ENCODE data around the gene CCNL2. TPM values are rescaled to one million over a fixed set of nuclear protein-coding genes. Genes with fewer than 3 reads are reported as not detected.

Gene CCNL2
- total and polyA plus RNA-seq, 2 of the 13 experiments (the other 11 are each of a cell fraction or from before 2014, with no cell fraction given), result 105 to 340 TPM

DNA sequence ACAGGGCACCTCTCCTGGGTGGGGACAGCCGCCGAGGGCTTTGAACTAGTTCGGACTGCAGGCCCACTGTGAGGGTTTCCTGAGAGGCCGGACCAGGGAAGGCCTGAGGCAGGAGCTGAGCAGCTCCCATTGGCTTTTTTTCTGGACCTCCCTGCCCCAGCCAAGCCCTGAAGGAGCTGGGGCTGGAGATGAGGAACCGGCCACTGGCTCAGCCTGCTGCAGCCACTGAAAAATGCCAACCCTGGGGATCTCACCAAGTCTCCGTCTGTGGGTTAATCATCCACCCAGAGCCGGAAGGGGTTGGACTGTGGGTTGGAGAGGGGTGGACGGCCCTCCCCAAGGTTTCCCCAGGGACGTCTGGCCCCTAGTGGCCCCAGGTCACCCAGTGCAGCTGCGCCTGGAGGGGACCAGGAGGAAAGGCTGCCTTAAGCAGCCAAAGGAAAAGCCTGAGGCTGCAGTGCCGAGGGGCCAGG is 38.8 kb upstream of the CCNL2 start (continued):
- TF ChIP-seq, protein P1, sequence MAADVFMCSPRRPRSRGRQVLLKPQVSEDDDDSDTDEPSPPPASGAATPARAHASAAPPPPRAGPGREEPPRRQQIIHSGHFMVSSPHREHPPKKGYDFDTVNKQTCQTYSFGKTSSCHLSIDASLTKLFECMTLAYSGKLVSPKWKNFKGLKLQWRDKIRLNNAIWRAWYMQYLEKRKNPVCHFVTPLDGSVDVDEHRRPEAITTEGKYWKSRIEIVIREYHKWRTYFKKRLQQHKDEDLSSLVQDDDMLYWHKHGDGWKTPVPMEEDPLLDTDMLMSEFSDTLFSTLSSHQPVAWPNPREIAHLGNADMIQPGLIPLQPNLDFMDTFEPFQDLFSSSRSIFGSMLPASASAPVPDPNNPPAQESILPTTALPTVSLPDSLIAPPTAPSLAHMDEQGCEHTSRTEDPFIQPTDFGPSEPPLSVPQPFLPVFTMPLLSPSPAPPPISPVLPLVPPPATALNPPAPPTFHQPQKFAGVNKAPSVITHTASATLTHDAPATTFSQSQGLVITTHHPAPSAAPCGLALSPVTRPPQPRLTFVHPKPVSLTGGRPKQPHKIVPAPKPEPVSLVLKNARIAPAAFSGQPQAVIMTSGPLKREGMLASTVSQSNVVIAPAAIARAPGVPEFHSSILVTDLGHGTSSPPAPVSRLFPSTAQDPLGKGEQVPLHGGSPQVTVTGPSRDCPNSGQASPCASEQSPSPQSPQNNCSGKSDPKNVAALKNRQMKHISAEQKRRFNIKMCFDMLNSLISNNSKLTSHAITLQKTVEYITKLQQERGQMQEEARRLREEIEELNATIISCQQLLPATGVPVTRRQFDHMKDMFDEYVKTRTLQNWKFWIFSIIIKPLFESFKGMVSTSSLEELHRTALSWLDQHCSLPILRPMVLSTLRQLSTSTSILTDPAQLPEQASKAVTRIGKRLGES (CRISPR knock-in tag; IDR thresholded peaks at IDR 0.05; ENCODE audit: borderline replicate concordance), result no peak
- TF ChIP-seq ZNF792 (CRISPR knock-in tag; IDR thresholded peaks at IDR 0.05), result 0 out of 2 replicates have a peak, but pooled peaks have one; percentile 30
- no peak for TF ChIP-seq ARNT2 (CRISPR knock-in tag; IDR thresholded peaks at IDR 0.05; ENCODE audit: low read depth)
- 0 out of 2 replicates have a peak, but pooled peaks have one; percentile 62 for TF ChIP-seq KLF13 (CRISPR knock-in tag; IDR thresholded peaks at IDR 0.05)
- TF ChIP-seq, protein P2, sequence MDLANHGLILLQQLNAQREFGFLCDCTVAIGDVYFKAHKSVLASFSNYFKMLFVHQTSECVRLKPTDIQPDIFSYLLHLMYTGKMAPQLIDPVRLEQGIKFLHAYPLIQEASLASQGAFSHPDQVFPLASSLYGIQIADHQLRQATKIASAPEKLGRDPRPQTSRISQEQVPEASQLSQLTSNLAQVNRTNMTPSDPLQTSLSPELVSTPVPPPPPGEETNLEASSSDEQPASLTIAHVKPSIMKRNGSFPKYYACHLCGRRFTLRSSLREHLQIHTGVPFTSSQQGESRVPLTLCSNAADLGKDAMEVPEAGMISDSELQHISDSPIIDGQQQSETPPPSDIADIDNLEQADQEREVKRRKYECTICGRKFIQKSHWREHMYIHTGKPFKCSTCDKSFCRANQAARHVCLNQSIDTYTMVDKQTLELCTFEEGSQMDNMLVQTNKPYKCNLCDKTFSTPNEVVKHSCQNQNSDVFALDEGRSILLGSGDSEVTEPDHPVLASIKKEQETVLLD (CRISPR knock-in tag; IDR thresholded peaks at IDR 0.05; ENCODE audit: low read depth), result no peak
- TF ChIP-seq, protein P3, sequence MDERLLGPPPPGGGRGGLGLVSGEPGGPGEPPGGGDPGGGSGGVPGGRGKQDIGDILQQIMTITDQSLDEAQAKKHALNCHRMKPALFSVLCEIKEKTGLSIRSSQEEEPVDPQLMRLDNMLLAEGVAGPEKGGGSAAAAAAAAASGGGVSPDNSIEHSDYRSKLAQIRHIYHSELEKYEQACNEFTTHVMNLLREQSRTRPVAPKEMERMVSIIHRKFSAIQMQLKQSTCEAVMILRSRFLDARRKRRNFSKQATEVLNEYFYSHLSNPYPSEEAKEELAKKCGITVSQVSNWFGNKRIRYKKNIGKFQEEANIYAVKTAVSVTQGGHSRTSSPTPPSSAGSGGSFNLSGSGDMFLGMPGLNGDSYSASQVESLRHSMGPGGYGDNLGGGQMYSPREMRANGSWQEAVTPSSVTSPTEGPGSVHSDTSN (CRISPR knock-in tag; IDR thresholded peaks at IDR 0.05), result no peak
- no peak for TF ChIP-seq SMARCE1 (IDR thresholded peaks at IDR 0.05; ENCODE audit: borderline replicate concordance)
- TF ChIP-seq NCOA2 (CRISPR knock-in tag; IDR thresholded peaks at IDR 0.05), result peak; percentile 46
- TF ChIP-seq ZNF720 (CRISPR knock-in tag; IDR thresholded peaks at IDR 0.05), result no peak
- peak; percentile 67 for TF ChIP-seq GATAD2A (CRISPR knock-in tag; IDR thresholded peaks at IDR 0.05)
- no peak for TF ChIP-seq ZNF512B (CRISPR knock-in tag; IDR thresholded peaks at IDR 0.05; ENCODE audit: borderline replicate concordance)
- TF ChIP-seq GATA4 (IDR thresholded peaks at IDR 0.05; ENCODE audit: borderline replicate concordance, low read depth), result peak; percentile 56; the same call in 1 of the 2 replicates
- TF ChIP-seq, protein P4, sequence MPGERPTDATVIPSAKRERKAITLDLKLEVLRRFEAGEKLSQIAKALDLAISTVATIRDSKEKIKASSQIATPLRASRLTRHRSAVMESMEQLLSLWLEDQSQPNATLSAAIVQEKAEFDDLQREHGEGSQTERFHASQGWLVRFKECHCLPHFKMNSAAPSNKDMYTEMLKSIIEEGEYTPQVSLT (CRISPR knock-in tag; IDR thresholded peaks at IDR 0.05; ENCODE audit: borderline replicate concordance, low read depth), result no peak
- TF ChIP-seq NR2C2 (CRISPR knock-in tag; IDR thresholded peaks at IDR 0.05; ENCODE audit: borderline replicate concordance), result peak; percentile 69
- peak; percentile 68 for TF ChIP-seq HDAC1 (CRISPR knock-in tag; IDR thresholded peaks at IDR 0.05)
- TF ChIP-seq DMAP1 (CRISPR knock-in tag; IDR thresholded peaks at IDR 0.05), result no peak; the same call in 1 of the 2 replicates
- no peak for TF ChIP-seq GABPA (IDR thresholded peaks at IDR 0.05; ENCODE audit: low read depth, low read length)
- TF ChIP-seq GABPA (CRISPR knock-in tag; IDR thresholded peaks at IDR 0.05; ENCODE audit: low read depth), result peak; percentile 86
- TF ChIP-seq, protein P5, sequence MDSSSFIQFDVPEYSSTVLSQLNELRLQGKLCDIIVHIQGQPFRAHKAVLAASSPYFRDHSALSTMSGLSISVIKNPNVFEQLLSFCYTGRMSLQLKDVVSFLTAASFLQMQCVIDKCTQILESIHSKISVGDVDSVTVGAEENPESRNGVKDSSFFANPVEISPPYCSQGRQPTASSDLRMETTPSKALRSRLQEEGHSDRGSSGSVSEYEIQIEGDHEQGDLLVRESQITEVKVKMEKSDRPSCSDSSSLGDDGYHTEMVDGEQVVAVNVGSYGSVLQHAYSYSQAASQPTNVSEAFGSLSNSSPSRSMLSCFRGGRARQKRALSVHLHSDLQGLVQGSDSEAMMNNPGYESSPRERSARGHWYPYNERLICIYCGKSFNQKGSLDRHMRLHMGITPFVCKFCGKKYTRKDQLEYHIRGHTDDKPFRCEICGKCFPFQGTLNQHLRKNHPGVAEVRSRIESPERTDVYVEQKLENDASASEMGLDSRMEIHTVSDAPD (CRISPR knock-in tag; IDR thresholded peaks at IDR 0.05), result no peak
- TF ChIP-seq, protein P6, sequence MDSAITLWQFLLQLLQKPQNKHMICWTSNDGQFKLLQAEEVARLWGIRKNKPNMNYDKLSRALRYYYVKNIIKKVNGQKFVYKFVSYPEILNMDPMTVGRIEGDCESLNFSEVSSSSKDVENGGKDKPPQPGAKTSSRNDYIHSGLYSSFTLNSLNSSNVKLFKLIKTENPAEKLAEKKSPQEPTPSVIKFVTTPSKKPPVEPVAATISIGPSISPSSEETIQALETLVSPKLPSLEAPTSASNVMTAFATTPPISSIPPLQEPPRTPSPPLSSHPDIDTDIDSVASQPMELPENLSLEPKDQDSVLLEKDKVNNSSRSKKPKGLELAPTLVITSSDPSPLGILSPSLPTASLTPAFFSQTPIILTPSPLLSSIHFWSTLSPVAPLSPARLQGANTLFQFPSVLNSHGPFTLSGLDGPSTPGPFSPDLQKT (CRISPR knock-in tag; IDR thresholded peaks at IDR 0.05; ENCODE audit: borderline replicate concordance), result no peak; the same call in 1 of the 2 replicates
